Measurements from ENCODE around the gene RNF144A. TPM values are rescaled to one million over a fixed set of nuclear protein-coding genes. Genes with fewer than 3 reads are reported as not detected.

The RNF144A gene
- total RNA-seq, 2 donors from 2014 or later: 49.3 to 57.5 TPM

GRCh38 chr2:6967301-6967700 lies 50.1 kb downstream of the RNF144A start:
- ATAC-seq: no peak
- DNase-seq (ENCODE audit: low spot score in 2 of 2): no peak
- Mint-ChIP-seq H3K27ac (no peak overlapping the region), H3K9me3 (peaks cover 0 to 12% of the 10 kb centered on the region in 2 donors), H3K36me3 (peaks cover 30 to 41% of the 10 kb centered on the region in 2 donors)

GRCh38 chr2:6968319-6969100 lies 51.3 kb downstream of the RNF144A start:
- no peak for DNase-seq (ENCODE audit: low spot score in 2 of 2)
- ATAC-seq: no peak
- H3K27ac Mint-ChIP-seq: peak overlapping the region in 1 of 2 donors; percentile 49
- peaks cover 0 to 5% of the 10 kb centered on the region in 2 donors for H3K9me3 Mint-ChIP-seq
- peaks cover 19 to 31% of the 10 kb centered on the region in 2 donors for H3K36me3 Mint-ChIP-seq

GRCh38 chr2:6970551-6970950 lies 53.3 kb downstream of the RNF144A start:
- H3K27ac Mint-ChIP-seq: no peak overlapping the region
- DNase-seq (ENCODE audit: low spot score in 2 of 2): no peak
- peaks cover 13 to 39% of the 10 kb centered on the region in 2 donors for H3K36me3 Mint-ChIP-seq
- ATAC-seq: no peak
- H3K9me3 Mint-ChIP-seq: no peaks in the 10 kb centered on the region

GRCh38 chr2:6970976-6971480 lies 53.8 kb downstream of the RNF144A start:
- peaks cover 13 to 39% of the 10 kb centered on the region in 2 donors for H3K36me3 Mint-ChIP-seq
- peak overlapping the region in 1 of 2 donors; percentile 68 for H3K27ac Mint-ChIP-seq
- no peak for ATAC-seq

GRCh38 chr2:6971502-6971901 lies 54.3 kb downstream of the RNF144A start:
- Mint-ChIP-seq H3K27ac (peak overlapping the region in 1 of 2 donors; percentile 68), H3K36me3 (peaks cover 13 to 39% of the 10 kb centered on the region in 2 donors), H3K9me3 (no peaks in the 10 kb centered on the region)
- DNase-seq (ENCODE audit: low spot score in 2 of 2) (no peak), ATAC-seq (no peak)

More at GRCh38 chr2:6970976-6971480, 53.8 kb downstream of the RNF144A start:
- no peak for DNase-seq (ENCODE audit: low spot score in 2 of 2)
- no peaks in the 10 kb centered on the region for H3K9me3 Mint-ChIP-seq

GRCh38 chr2:6972067-6972710 lies 55.0 kb downstream of the RNF144A start:
- H3K9me3 Mint-ChIP-seq: no peaks in the 10 kb centered on the region
- peak overlapping the region in 1 of 2 donors; percentile 76 for H3K27ac Mint-ChIP-seq
- no peak for DNase-seq (ENCODE audit: low spot score in 2 of 2)
- H3K36me3 Mint-ChIP-seq: peaks cover 13 to 42% of the 10 kb centered on the region in 2 donors
- no peak for ATAC-seq

DNA sequence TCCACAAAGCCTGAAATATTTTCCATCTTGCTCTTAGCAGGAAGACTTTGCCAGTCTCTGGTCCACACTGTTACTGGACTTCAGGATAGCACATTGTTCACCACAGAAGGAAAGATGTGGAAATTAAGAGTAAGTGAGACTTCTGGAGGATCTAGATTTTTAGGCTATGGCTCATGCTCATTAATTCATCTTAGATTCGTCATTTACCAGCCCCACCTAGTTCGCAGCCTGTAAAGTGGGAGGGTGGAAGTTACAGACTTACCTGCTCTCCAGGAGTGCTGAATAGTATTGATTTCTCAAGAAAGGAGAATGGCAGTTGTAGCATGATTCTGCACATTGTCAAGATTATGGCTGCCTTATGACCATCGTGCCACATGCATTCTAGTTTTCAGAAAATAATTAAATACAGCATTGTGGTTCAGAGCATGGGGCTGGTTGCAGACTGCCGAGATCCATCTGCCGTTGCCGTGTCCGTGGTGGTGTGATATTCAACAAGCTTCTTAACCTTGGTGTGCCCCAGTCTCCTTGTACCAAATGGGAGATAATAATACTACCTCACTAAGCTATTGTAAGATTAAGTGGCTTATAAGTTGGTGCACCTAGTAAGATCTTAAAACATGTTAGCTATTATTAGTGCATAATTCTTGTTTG lies 56.8 kb downstream of the RNF144A start:
- H3K36me3 Mint-ChIP-seq: peaks cover 20 to 57% of the 10 kb centered on the region in 2 donors
- no peak for DNase-seq (ENCODE audit: low spot score in 2 of 2)
- no peak overlapping the region for H3K27ac Mint-ChIP-seq
- ATAC-seq: no peak
- H3K9me3 Mint-ChIP-seq: no peaks in the 10 kb centered on the region

- Mint-ChIP-seq H3K36me3 (peaks cover 18 to 62% of the 10 kb centered on the region in 2 donors), H3K27ac (no peak overlapping the region), H3K9me3 (peaks cover 0 to 11% of the 10 kb centered on the region in 2 donors)
- DNase-seq (ENCODE audit: low spot score in 2 of 2) (no peak), ATAC-seq (peak in 1 of 2 donors; percentile 63)
These were observed 58.8 kb downstream of the RNF144A start for GRCh38 chr2:6975988-6976387.

- Mint-ChIP-seq H3K36me3 (peaks cover 21 to 68% of the 10 kb centered on the region in 2 donors), H3K27ac (peak overlapping the region in 1 of 2 donors; percentile 9), H3K9me3 (peaks cover 0 to 20% of the 10 kb centered on the region in 2 donors)
- no peak for ATAC-seq
- no peak for DNase-seq (ENCODE audit: low spot score in 2 of 2)
These were observed 60.0 kb downstream of the RNF144A start for GRCh38 chr2:6977113-6977741.

DNA sequence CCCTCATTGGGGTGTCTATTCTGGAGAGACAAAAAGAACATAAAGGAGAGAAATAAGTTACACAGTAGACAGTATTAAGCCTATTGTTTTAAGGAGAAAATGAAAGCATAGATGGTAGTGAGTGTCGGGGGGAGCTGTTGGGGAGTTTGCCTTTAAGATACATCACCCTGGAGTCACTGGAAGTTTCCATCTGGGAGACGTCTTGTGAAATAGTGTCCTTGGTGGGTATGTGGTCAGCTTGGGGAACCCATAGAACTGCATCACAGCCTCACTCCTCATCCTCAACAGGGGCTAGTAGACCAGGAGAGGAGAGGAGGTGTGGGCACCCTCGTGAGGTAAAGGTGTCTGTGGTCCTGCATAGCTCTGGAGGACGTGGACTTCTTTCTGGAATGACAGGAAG lies 60.6 kb downstream of the RNF144A start:
- no peak overlapping the region for H3K27ac Mint-ChIP-seq
- DNase-seq (ENCODE audit: low spot score in 2 of 2) (no peak), ATAC-seq (no peak)
- H3K36me3 Mint-ChIP-seq: peaks cover 21 to 68% of the 10 kb centered on the region in 2 donors
- H3K9me3 Mint-ChIP-seq: peaks cover 0 to 20% of the 10 kb centered on the region in 2 donors

GRCh38 chr2:6978991-6979390 lies 61.8 kb downstream of the RNF144A start:
- ATAC-seq (no peak), DNase-seq (ENCODE audit: low spot score in 2 of 2) (no peak)
- Mint-ChIP-seq H3K27ac (peak overlapping the region in 1 of 2 donors; percentile 51), H3K9me3 (peaks cover 0 to 20% of the 10 kb centered on the region in 2 donors), H3K36me3 (peaks cover 21 to 62% of the 10 kb centered on the region in 2 donors)

DNA sequence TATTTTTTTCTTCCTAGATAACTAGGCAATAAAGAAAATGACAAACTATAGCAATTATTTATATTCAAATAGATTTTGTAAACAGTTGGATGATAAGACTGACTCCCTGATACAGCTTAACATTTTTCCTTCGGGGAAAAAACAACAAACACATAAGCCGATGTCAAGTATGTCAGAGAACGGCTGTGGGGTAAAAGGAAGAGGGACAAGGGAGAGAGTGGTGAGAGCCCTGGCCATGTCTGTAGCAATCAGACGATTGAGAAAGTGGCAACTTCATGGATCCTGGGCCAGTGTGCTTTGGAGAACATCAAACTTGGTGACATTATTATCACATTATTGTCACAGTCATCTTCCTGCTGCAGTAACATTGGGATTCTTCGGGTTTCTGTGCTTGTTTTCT lies 65.2 kb downstream of the RNF144A start:
- no peak for ATAC-seq

DNA sequence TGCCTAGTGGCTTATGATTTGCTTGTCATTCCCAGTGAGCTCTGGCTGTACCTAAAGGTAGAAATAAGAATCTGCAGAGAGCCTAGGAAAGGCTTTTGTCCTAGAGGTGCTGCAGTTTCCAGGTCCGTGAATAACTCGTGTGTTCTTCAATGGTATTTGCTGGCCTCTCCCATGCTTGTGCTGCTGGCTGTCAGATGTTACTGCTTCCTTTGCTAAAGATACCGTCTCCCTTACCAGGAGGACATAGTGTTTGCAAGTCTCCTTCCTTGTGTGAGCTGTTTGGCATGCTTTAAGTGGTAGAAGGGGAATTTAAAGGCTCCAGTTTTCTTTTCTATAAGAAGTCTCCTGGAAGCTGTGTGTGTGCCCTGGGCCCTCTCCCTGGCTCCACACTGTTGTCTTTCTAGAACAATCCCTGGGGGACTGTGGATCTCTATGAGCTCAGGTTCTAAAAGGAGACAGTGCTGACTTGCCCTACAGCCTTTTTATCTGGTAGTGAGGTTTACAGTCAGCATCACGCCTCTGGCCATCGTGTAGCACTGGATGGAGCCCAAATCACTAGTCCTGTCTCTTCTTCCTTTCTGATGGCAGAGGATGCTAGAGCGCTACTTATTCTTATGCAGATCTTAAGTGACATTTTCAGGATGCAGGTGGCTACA lies 65.8 kb downstream of the RNF144A start:
- no peak for DNase-seq (ENCODE audit: low spot score in 2 of 2)

More for the DNA sequence above, 65.2 kb downstream of the RNF144A start:
- no peak for DNase-seq (ENCODE audit: low spot score in 2 of 2)
- H3K9me3 Mint-ChIP-seq: peaks cover 0 to 20% of the 10 kb centered on the region in 2 donors
- no peak overlapping the region for H3K27ac Mint-ChIP-seq
- peaks cover 21 to 57% of the 10 kb centered on the region in 2 donors for H3K36me3 Mint-ChIP-seq

GRCh38 chr2:6986301-6986911 lies 69.2 kb downstream of the RNF144A start:
- Mint-ChIP-seq H3K9me3 (peaks cover 0 to 10% of the 10 kb centered on the region in 2 donors), H3K27ac (no peak overlapping the region), H3K36me3 (peaks cover 14 to 45% of the 10 kb centered on the region in 2 donors)
- no peak for DNase-seq (ENCODE audit: low spot score in 2 of 2)
- no peak for ATAC-seq

More for the DNA sequence above, 65.8 kb downstream of the RNF144A start:
- Mint-ChIP-seq H3K27ac (no peak overlapping the region), H3K9me3 (peaks cover 0 to 20% of the 10 kb centered on the region in 2 donors), H3K36me3 (peaks cover 21 to 51% of the 10 kb centered on the region in 2 donors)
- ATAC-seq: no peak

DNA sequence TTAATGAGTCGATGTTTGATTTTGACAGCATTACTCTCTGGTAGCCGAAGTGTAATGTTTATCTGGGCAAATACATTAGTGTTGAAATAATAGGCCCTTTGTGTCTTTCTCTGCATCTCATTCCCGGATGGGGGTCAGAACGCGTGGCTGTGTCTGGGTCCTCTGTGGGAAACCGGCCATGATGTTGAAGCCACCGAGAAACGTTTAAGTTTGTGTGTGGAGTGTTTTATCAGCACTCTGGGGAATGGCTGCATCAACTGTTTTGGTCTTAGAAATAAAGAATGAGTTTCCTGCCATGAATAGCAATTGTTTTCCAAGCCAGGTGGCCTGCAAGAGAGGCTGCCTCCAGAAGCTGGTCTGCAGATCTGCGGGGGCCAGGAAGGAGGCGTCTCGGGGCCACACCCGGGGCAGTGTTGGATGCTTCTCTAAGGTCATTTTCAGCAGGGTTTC lies 69.7 kb downstream of the RNF144A start:
- Mint-ChIP-seq H3K9me3 (peaks cover 0 to 5% of the 10 kb centered on the region in 2 donors), H3K27ac (no peak overlapping the region), H3K36me3 (peaks cover 12 to 40% of the 10 kb centered on the region in 2 donors)
- ATAC-seq: no peak
- DNase-seq (ENCODE audit: low spot score in 2 of 2): no peak

All from activated naive CD4-positive, alpha-beta T cell treated with anti-CD3 and anti-CD28 coated beads, Interleukin-2, amount 50 U/mL, for 72 hours (primary cell).